ENCODE data around the gene TMEM101.

The TMEM101 gene

GRCh38 chr17:44004077-44004760 lies 10.5 kb downstream of the TMEM101 start, which contains the start of gene NAGS:
Gene NAGS (plus strand): TSS chr17:44004622. CDS start chr17:44004664, 42 bp downstream.
- Histone ChIP-seq H3K79me2 (ENCODE audit: insufficient read depth, low read length) (no peaks in the 10 kb centered on the region), H3K4me2 (ENCODE audit: low read depth, low read length, poor library complexity, severe bottlenecking) (no peak within 1 kb of the TSS), H3K9me2 (replicated peaks; ENCODE audit: low read depth, low read length) (no peaks in the 10 kb centered on the region), H3K36me3 (ENCODE audit: insufficient read depth, low read length) (no peaks in the 10 kb centered on the region), H3F3A (ENCODE audit: low read depth) (no peaks in the 10 kb centered on the region), H2AFZ (ENCODE audit: low read length) (no peak within 1 kb of the TSS), H3K4me3 (ENCODE audit: low read length, poor library complexity, severe bottlenecking) (no peak within 1 kb of the TSS), H3K9ac (ENCODE audit: low read depth, low read length, poor library complexity, severe bottlenecking) (no peak within 1 kb of the TSS), H3K4me1 (ENCODE audit: insufficient read depth, low read length, poor library complexity, severe bottlenecking) (peaks cover 9% of the 10 kb centered on the region), H4K20me1 (ENCODE audit: insufficient read depth, low read length, poor library complexity, severe bottlenecking) (no peaks in the 10 kb centered on the region), H3K27me3 (ENCODE audit: insufficient read depth, low read length, poor library complexity, severe bottlenecking) (no peaks in the 10 kb centered on the region), H3K9me3 (ENCODE audit: insufficient read depth, low read depth, low read length) (no peaks in the 10 kb centered on the region)
- TF ChIP-seq EZH2phosphoT487 (IDR thresholded peaks at IDR 0.05; ENCODE audit: borderline replicate concordance) = no peak
- TF ChIP-seq, protein P1, sequence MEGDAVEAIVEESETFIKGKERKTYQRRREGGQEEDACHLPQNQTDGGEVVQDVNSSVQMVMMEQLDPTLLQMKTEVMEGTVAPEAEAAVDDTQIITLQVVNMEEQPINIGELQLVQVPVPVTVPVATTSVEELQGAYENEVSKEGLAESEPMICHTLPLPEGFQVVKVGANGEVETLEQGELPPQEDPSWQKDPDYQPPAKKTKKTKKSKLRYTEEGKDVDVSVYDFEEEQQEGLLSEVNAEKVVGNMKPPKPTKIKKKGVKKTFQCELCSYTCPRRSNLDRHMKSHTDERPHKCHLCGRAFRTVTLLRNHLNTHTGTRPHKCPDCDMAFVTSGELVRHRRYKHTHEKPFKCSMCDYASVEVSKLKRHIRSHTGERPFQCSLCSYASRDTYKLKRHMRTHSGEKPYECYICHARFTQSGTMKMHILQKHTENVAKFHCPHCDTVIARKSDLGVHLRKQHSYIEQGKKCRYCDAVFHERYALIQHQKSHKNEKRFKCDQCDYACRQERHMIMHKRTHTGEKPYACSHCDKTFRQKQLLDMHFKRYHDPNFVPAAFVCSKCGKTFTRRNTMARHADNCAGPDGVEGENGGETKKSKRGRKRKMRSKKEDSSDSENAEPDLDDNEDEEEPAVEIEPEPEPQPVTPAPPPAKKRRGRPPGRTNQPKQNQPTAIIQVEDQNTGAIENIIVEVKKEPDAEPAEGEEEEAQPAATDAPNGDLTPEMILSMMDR (conservative IDR thresholded peaks at IDR 0.05; ENCODE audit: low read length) = no peak

GRCh38 chr17:44002141-44002848 lies 12.5 kb downstream of the TMEM101 start:
- Histone ChIP-seq H4K20me1 (ENCODE audit: insufficient read depth, low read length, poor library complexity, severe bottlenecking) (no peaks in the 10 kb centered on the region), H3K9ac (ENCODE audit: low read depth, low read length, poor library complexity, severe bottlenecking) (no peak overlapping the region), H3K27me3 (ENCODE audit: insufficient read depth, low read length, poor library complexity, severe bottlenecking) (no peaks in the 10 kb centered on the region), H3K4me1 (ENCODE audit: insufficient read depth, low read length, poor library complexity, severe bottlenecking) (peaks cover 4% of the 10 kb centered on the region), H3K9me2 (replicated peaks; ENCODE audit: low read depth, low read length) (no peaks in the 10 kb centered on the region), H3K79me2 (ENCODE audit: insufficient read depth, low read length) (no peaks in the 10 kb centered on the region), H3K4me3 (ENCODE audit: low read length, poor library complexity, severe bottlenecking) (no peak overlapping the region), H3F3A (ENCODE audit: low read depth) (no peaks in the 10 kb centered on the region), H3K4me2 (ENCODE audit: low read depth, low read length, poor library complexity, severe bottlenecking) (no peak overlapping the region), H2AFZ (ENCODE audit: low read length) (no peak overlapping the region), H3K9me3 (ENCODE audit: insufficient read depth, low read depth, low read length) (no peaks in the 10 kb centered on the region), H3K36me3 (ENCODE audit: insufficient read depth, low read length) (no peaks in the 10 kb centered on the region)
- TF ChIP-seq, protein P1 (conservative IDR thresholded peaks at IDR 0.05; ENCODE audit: low read length) = no peak
- TF ChIP-seq EZH2phosphoT487 (IDR thresholded peaks at IDR 0.05; ENCODE audit: borderline replicate concordance) = no peak

DNA sequence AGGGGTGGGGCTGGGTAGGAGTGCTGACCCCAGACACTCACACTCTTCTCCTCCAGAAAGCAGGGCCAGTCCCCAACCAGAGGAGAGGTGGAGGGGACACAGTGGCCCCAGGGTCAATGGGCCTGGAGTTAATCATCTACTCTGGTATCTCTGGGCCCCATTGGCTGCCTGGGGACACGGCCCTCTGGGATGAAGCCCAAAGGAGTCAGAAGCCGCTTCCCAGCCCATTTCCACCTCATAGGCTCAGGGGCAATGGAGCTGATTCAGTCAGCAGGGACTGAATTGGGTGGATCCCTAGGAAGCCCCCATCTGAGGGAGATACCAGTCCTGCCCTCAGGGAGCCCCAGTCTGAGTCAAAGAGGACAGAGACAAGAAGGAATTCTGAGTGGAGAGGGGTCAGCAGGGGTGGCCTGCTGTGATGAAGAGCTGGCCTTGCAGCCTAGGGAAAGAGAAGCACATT lies 13.3 kb downstream of the TMEM101 start:
- no peak overlapping the region for H2AFZ ChIP-seq (ENCODE audit: low read length)
- H3K27me3 ChIP-seq (ENCODE audit: insufficient read depth, low read length, poor library complexity, severe bottlenecking) = no peaks in the 10 kb centered on the region
- H3K9ac ChIP-seq (ENCODE audit: low read depth, low read length, poor library complexity, severe bottlenecking) = no peak overlapping the region
- no peaks in the 10 kb centered on the region for H3K4me1 ChIP-seq (ENCODE audit: insufficient read depth, low read length, poor library complexity, severe bottlenecking)
- no peaks in the 10 kb centered on the region for H4K20me1 ChIP-seq (ENCODE audit: insufficient read depth, low read length, poor library complexity, severe bottlenecking)
- TF ChIP-seq, protein P1 (conservative IDR thresholded peaks at IDR 0.05; ENCODE audit: low read length) = no peak
- no peak for TF ChIP-seq EZH2phosphoT487 (IDR thresholded peaks at IDR 0.05; ENCODE audit: borderline replicate concordance)
- no peaks in the 10 kb centered on the region for H3K9me3 ChIP-seq (ENCODE audit: insufficient read depth, low read depth, low read length)
- H3K4me2 ChIP-seq (ENCODE audit: low read depth, low read length, poor library complexity, severe bottlenecking) = no peak overlapping the region
- H3K36me3 ChIP-seq (ENCODE audit: insufficient read depth, low read length) = no peaks in the 10 kb centered on the region
- no peaks in the 10 kb centered on the region for H3K9me2 ChIP-seq (replicated peaks; ENCODE audit: low read depth, low read length)
- H3K4me3 ChIP-seq (ENCODE audit: low read length, poor library complexity, severe bottlenecking) = no peak overlapping the region
- H3F3A ChIP-seq (ENCODE audit: low read depth) = no peaks in the 10 kb centered on the region
- H3K79me2 ChIP-seq (ENCODE audit: insufficient read depth, low read length) = no peaks in the 10 kb centered on the region
